ENCODE results near the gene XPNPEP2.

DNA sequence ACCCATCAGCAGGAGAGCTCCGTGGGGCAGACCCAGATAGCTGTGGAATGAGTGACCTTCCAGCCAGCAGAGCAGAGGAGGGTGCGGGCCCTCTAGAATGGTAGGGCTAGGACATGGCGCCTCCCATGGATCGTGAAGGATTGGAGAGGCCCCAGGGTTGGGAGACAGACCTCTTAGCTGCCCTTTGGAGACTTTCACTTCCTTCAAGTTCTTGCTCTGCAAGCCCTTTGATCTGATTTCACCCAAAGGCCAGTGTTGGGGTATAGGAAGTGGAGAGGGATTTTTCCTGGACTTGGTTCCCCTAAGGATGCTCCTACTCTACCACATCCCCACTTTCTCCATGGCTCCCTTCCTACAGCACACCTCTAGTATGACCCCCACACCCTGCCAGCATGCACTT, 43.9 kb downstream of the XPNPEP2 start:
- TF ChIP-seq CTCF (conservative IDR thresholded peaks at IDR 0.05; ENCODE audit: low read depth, low read length) (no peak), EZH2phosphoT487 (IDR thresholded peaks at IDR 0.05; ENCODE audit: borderline replicate concordance, low read length) (no peak), EZH2 (IDR thresholded peaks at IDR 0.05; ENCODE audit: low read length, unreplicated experiment) (no peak)
